Suprapubic skin (tissue), 4 donors: Measurements from ENCODE around the gene DNM3.

ENCODE experiments used
- POLR2A ChIP-seq, 2 donors: fragments of 450-650 bp; IDR thresholded peaks; one replicate each; pipeline ENCODE4 v1.6.1; 2017; ENCODE audit warnings: antibody characterized with exemption in 2 of 2, mild to moderate bottlenecking in 2 of 2, moderate library complexity in 2 of 2
- POLR2AphosphoS5 ChIP-seq, 3 donors: sonication (generic); formaldehyde crosslinking; IDR thresholded peaks; one replicate each; pipeline ENCODE4 v1.6.1; 2017; ENCODE audit warnings: antibody characterized with exemption in 3 of 3
- TF ChIP-seq, protein P1 (sequence below), 2 donors: fragments of 200-600 bp in 1 of 2; fragments of 450-650 bp in 1 of 2; sonication (generic) in 1 of 2; IDR thresholded peaks; one replicate each; pipeline ENCODE4 v1.5.1; 2016 to 2019; ENCODE audit warnings: antibody characterized with exemption in 2 of 2, mild to moderate bottlenecking in 1 of 2, moderate library complexity in 1 of 2

DNA sequence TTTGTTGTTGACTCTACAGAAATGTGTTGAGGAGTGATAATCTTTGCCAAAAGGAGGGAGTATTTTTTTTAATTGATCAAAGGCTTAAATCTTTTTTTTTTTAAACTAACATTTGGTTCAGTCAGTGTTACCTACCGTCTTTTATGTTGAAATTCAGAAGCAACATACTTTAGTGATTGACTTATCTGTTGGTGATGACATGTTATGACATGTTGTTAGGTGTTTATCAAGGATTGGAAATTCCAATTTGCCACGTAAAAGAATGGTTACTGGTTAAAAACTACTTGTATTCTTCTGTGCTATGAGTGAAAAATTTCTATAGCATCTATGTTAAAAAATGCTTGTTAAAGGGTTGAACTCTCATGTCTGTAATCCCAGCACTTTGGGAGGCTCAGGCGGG lies 61.2 kb downstream of the DNM3 start:
- TF ChIP-seq POLR2A (IDR thresholded peaks at IDR 0.05) = no peak
- TF ChIP-seq, protein P1, sequence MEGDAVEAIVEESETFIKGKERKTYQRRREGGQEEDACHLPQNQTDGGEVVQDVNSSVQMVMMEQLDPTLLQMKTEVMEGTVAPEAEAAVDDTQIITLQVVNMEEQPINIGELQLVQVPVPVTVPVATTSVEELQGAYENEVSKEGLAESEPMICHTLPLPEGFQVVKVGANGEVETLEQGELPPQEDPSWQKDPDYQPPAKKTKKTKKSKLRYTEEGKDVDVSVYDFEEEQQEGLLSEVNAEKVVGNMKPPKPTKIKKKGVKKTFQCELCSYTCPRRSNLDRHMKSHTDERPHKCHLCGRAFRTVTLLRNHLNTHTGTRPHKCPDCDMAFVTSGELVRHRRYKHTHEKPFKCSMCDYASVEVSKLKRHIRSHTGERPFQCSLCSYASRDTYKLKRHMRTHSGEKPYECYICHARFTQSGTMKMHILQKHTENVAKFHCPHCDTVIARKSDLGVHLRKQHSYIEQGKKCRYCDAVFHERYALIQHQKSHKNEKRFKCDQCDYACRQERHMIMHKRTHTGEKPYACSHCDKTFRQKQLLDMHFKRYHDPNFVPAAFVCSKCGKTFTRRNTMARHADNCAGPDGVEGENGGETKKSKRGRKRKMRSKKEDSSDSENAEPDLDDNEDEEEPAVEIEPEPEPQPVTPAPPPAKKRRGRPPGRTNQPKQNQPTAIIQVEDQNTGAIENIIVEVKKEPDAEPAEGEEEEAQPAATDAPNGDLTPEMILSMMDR (IDR thresholded peaks at IDR 0.05) = no peak
- TF ChIP-seq POLR2AphosphoS5 (IDR thresholded peaks at IDR 0.05) = no peak
